Occipital lobe (tissue), 2 donors: Measurements from ENCODE around the gene LACC1. TPM values are rescaled to one million over a fixed set of nuclear protein-coding genes. Genes with fewer than 3 reads are reported as not detected.

Source experiments
- DNase-seq: peaks from one replicate; lab custom pipeline; 2025; lab: John Stamatoyannopoulos, UW
- total RNA-seq: library from RNA; depleted of rRNA; stranded (reverse); fragments of >200 nt; gene quantifications from one replicate; pipeline ENCODE4 v1.2.3, GENCODE V29; 2014

LACC1 gene
- total RNA-seq, 1 donor from 2014 or later = 4.2 TPM

- no peak for DNase-seq
Measured at GRCh38 chr13:43883631-43884030, 3.9 kb downstream of the LACC1 start.

DNA sequence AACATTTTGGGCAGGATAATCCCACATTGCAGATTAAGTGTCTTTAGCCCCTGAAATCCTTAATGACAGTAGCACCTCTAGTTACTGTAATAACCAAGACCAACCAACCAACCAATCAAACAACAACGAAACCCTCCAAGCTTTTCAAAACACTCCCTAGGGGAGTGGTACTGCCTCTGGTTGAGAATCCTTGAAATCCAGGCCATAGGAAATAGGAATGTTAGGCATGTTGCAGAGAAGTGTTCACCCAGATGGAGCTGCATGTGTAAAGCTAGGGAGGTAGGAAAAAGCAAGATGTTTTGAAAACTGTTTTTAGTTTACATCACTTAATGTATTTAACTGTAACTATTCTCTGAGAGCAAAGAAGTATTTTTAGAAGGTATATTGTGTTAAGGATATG lies 4.5 kb downstream of the LACC1 start:
- no peak for DNase-seq

DNA sequence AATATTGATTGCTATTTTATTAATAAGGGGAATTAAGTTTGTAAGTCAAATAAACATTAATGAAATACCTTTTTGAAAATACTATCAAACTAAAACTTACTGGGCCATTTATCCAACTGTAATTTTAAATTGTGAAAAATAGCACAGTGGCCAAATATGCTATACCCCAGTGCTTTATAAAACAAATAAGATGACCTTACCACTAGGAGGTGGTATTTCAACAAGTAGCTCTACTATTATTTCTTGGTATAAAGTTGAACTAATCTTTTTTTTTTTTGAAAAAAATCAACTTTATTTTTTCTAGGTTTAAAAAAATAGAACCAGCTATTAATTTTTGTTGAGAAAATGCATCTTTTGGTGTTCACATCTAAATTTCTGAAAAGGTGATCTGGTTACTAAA lies 14.7 kb downstream of the LACC1 start:
- no peak for DNase-seq

DNA sequence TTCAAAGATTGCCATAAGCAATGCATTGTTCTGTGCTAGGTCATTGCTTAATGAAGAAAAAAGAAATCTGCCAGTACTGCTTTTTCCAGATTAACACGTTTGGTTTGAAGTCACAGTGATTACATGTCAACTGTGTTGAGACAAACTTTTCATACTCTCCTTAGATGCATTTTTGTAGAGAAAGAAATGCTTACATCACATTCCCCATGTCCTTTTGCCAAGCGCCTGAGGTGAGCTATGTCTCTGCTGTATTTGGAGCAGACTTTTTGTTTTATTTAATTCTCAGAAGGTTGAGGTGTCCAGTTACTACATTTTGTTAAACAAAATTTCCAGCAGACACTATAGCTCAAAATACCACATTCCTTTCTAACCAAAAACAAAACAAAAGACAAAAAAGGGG lies 16.2 kb downstream of the LACC1 start:
- no peak for DNase-seq

- no peak for DNase-seq
Measured at GRCh38 chr13:43905435-43906031, 25.8 kb downstream of the LACC1 start.

GRCh38 chr13:43908156-43909126 lies 28.7 kb downstream of the LACC1 start:
- no peak for DNase-seq

DNA sequence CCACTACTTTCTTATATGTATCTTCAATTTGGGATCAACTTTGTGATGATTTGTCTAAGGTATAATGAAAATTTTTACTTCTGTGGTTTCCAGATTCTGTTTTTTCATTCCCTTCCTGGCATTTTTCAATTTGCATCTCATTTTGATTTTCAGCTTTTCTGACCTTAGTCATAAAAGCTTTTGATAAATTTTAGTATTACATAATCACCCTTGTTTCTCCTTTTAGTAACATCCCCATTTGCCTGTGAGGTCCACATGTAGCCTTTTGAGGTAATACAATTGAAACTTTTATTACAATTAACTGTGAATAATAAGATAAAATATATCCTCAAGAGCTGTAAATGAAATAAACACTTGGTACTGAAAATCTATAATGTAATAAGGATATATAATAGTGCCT lies 31.2 kb downstream of the LACC1 start:
- DNase-seq = no peak

DNA sequence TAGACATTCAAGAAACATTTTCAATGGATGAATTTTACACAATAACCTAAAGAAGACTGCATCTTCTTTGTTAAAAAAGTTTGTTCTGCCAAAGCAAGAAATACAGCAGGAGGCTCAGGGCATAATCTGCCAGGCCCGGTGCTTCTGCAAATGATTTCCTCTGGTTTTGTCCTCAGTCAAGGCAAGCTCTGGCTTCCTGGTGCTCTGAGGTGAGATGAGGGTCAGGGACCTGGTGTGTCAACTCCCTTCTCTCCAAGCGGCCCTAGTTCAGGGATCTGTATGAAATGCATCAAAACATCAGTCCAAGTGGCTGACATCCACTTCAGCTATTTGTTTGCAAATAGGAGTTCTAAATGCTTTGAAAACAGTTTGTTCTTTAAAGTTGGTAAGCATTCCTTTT lies 31.6 kb downstream of the LACC1 start:
- DNase-seq = no peak

GRCh38 chr13:43911871-43912270 lies 32.2 kb downstream of the LACC1 start:
- DNase-seq = no peak

DNA sequence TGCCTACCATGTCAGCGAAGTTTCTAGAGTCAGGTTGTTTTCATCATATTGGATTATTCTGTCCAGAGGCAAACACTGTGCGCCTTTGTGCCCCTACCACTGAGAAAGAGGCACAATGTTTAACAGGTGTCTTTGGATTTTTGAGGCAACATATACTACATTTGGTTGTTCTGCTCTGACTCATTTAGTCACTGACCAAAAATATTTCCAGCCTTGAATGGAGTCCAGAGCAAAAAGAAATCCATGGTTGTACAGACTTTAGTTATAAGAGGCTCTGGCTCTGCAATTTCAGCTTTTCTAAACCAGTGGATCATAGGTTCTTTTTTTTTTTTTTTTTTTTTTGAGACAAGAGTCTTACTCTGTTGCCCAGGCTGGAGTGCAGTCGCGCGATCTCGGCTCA lies 35.7 kb downstream of the LACC1 start:
- DNase-seq = no peak

- DNase-seq = no peak
Measured at GRCh38 chr13:43916828-43917227, 37.1 kb downstream of the LACC1 start.

DNA sequence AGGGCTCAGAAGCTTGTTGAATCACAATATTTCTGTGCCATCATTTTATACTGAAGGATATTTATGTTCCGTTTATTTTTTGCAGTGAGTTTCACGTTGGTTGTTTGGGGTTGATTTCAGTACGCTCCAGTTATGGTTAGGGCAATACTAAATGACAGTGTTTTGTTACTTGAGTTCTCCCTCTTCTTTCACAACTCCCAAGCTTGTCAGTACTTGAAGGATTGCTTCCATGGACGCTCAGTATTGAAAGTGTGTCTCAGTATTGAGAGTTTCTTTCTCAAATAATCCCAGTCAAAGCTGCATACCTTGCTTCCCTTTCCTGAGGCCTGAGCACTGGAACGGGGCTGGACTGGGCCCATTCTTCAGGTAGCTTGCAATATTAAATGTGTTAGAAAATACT lies 38.9 kb downstream of the LACC1 start:
- no peak for DNase-seq

DNA sequence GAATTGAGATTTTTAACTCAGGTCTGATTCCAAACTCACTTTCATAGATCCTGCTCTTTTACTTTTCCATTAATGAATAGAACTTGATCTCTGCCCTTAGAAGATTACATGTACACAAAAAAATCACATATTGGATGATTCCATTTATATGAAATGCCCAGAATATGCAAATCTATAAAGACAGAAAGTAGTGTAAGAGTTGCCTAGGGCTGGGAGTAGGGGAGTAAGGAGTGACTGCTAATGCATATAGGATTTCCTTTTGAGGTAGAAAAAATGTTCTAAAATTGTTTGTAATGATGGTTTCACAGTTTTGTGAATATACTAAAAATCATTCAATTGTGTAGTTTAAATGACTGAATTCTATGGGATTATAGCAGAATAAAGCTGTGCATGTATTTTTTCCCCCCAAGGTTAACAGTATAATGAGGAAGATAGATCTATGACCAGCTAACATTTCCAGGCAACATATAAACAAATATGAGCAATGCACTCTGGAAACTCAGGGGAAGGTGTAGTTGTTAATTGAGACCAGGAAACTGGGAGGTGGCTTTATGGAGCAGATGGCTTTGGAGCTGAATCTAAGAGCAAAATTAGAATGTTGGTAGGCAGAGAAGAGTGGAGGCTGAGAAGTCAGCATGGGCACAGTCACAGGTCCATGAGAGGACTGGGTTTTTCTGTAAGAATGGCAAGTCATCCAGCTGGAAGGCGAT lies 41.4 kb downstream of the LACC1 start:
- no peak for DNase-seq

DNA sequence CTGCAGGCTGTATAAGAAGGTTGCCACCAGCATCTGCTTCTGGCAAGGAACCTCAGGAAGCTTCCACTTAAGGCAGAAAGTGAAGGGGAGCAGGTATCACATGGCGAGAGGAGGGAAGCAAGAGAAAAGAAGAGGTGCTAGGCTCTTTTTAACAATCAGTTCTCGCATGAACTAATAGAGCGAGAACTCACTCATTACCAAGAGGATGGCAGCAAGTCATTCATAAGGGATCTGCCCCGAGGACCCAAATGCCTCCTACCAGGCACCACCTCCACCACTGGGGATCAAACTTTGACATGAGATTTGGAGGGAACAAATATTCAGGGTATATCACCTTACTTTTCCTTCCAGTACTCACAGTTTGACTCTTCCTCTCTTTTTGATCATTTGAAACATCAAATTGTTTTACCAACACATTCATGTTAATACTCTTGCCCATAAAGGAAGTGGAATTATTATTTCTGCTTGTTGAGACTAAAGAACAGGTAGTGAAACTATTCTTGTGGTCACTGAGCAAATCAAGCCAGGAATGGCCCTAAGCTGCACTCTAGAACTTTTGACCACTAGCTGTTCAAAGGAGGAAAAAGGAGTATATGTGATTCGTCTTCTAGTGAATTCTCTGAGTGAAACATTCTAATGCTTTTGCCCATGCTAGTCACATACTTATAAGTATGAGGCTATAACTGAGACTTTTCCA lies 45.0 kb downstream of the LACC1 start:
- DNase-seq = no peak

GRCh38 chr13:43929947-43930346 lies 50.2 kb downstream of the LACC1 start:
- DNase-seq = no peak

GRCh38 chr13:43933378-43933777 lies 53.7 kb downstream of the LACC1 start:
- no peak for DNase-seq

DNA sequence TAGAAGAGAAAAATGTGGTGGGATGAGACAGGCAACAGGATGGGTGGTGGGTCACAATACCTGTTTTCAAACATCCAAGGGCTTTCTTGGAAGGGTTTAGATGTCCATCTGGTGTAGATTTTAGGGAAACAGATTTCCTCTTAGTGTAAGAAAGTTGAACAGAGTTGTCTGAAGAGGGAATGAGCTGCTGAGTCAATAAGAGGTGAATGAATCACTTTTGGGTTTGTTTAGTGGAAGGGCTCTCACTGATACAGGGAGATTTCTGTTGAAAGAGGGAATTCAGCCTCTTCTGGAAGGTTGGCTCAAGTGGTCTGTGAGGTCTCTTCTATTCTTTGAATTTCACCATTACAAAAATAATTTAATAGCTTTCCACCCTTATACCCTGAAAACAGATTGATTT lies 54.6 kb downstream of the LACC1 start:
- no peak for DNase-seq

- DNase-seq = no peak
Measured at GRCh38 chr13:43935878-43936277, 56.2 kb downstream of the LACC1 start.

GRCh38 chr13:43936647-43937046 lies 56.9 kb downstream of the LACC1 start:
- no peak for DNase-seq

DNA sequence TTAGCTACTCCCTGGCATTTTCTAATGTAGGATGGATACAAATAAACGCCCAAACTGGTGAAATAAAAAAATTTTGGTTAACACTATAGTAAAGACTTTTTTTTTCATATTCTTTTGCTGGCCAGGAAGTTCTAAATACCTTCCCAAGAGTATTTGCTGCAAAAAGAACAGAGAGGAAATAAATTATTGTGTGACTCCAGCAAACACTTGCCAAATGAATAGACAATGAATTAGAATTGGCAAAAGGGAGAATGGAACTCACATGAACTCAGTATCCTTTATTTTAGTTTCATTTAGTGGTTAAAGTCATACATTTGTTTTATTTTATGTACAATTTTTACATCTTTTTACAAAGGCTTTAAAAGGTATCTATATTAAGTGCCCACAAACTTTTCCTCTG lies 58.1 kb downstream of the LACC1 start:
- DNase-seq = no peak

DNA sequence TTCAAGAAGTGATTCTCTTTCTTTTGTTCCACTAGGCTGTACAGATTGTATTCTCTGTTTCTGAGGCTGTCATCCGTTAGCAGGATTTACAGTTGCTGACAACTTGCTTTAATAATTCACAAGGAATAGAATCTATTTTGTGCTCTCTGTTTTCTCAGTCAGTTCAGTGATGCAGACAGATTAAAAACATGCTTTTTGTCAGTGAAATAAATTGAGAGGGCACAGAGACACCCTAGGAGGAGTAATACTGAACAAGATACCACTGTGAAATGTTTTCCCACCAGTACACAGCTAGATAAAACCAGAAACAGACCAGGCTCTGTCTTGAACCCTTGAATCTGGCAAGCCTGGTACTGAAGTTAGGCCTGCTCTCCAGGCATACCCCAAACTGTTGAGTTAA lies 58.7 kb downstream of the LACC1 start:
- DNase-seq = no peak

DNA sequence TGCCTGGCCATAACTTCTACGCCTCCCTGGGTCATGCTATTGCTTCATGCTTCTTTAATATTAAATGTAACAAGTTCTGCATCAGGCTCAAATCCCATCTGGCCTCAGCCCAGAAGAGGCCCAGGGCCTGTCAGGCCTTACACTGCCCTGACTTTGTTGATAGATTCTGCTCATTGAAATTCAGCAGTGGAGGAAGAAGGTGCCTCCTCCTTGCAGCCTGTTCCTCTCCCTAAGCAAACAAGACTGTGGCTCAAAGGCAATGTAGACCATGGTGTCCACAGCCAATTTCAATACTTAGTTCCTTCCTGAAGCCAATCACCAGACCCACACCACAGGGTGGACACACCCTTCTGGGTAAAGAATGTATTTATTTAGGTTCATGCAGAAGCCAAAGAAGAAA lies 59.4 kb downstream of the LACC1 start:
- no peak for DNase-seq
